Right lobe of liver (tissue), 6 donors: ENCODE results near the gene LOXL1. TPM values are rescaled to one million over a fixed set of nuclear protein-coding genes. Genes with fewer than 3 reads are reported as not detected.

Experiments used
- ATAC-seq, 4 donors: fragments of 200-7000 bp; cut with Tn5 transposase; one replicate each; pipeline ENCODE4 v1.9.1; 2020; ENCODE audit warnings: mild to moderate bottlenecking in 4 of 4, moderate library complexity in 4 of 4
- DNase-seq, 3 donors: peaks; one replicate each; pipeline ENCODE4 v3.0.0-alpha.2; 2020
- H3K27ac ChIP-seq, 3 donors: fragments of 200-600 bp; one replicate each; pipeline ENCODE4 v1.8.0; 2022
- H3K27me3 ChIP-seq, 2 donors: fragments of 200-600 bp; one replicate each; pipeline ENCODE4 v1.8.0; 2022
- H3K36me3 ChIP-seq, 4 donors: fragments of 200-600 bp; sonication (generic) in 1 of 4; one replicate each; pipeline versions ENCODE4 v1.5.1 to v1.8.0; 2017 to 2022; ENCODE audit warnings: control low read depth in 1 of 4
- H3K4me1 ChIP-seq, 4 donors: fragments of 200-600 bp; sonication (generic) in 1 of 4; one replicate each; pipeline versions ENCODE4 v1.5.1 to v1.8.0; 2017 to 2022; ENCODE audit warnings: control low read depth in 1 of 4
- H3K4me3 ChIP-seq, 3 donors: fragments of 200-600 bp; one replicate each; pipeline ENCODE4 v1.8.0; 2022
- H3K9me3 ChIP-seq, 4 donors: fragments of 200-600 bp; sonication (generic) in 1 of 4; one replicate each; pipeline versions ENCODE4 v1.5.1 to v1.8.0; 2017 to 2022; ENCODE audit warnings: control low read depth in 1 of 4
- CTCF ChIP-seq, 4 donors: fragments of 200-600 bp in 3 of 4; fragments of 450-650 bp in 1 of 4; IDR thresholded peaks; one replicate each; pipeline versions ENCODE4 v1.5.1 to v1.8.0; 2016 to 2022; ENCODE audit warnings: antibody characterized with exemption in 4 of 4, mild to moderate bottlenecking in 2 of 4
- POLR2A ChIP-seq: fragments of 450-650 bp; IDR thresholded peaks from one replicate; pipeline ENCODE4 v1.6.1; 2017; ENCODE audit warnings: antibody characterized with exemption, mild to moderate bottlenecking
- WGBS: methylation state at CpG from one replicate; pipeline ENCODE4 v1.1.6; 2018; ENCODE audit warnings: low coverage, low lambda C conversion rate; ENCODE audit not compliant: insufficient coverage; ENCODE audit errors: missing lambda C conversion rate; 5-methylcytosine and 5-hydroxymethylcytosine counted together
- intact Hi-C, 2 donors: fragments of 100-400 bp; cut with DNase I; formaldehyde crosslinking; loops; one replicate each; pipeline versions ENCODE4 v1.11.2 to v1.14.1; 2022
- total RNA-seq, 6 experiments: library from RNA; depleted of rRNA in 2 of 6; stranded (reverse); fragments of >200 nt in 2 of 6; fragmentation: NEBNext Ultra II Directional in 3 of 6; extraction: Animal tissue kit (Norgen Biotek cat#: 25700) in 3 of 6; gene quantifications; one replicate each; pipeline versions ENCODE4 v1.1.0 to v1.2.4, GENCODE V29; 2016 to 2023
- donor health status: DM: no; HTN: yes; CAD: no.
- donor health status: DM: no; HTN: no; CAD: no.
- donor health status: DM: no; HTN: no; CAD: no.
- donor health status: DM: no; HTN: yes; CAD: no.
- donor health status: DM: no; HTN: yes; CAD: no.

LOXL1 gene
- total RNA-seq, 6 experiments from 2014 or later: 0.29 to 2.3 (median 0.83) TPM

GRCh38 chr15:73892446-73893226 is 33.6 kb upstream of the LOXL1 start:
- H3K36me3 ChIP-seq: no peaks in the 10 kb centered on the region
- no peak overlapping the region for H3K4me3 ChIP-seq
- H3K27ac ChIP-seq: no peak overlapping the region
- no peaks in the 10 kb centered on the region for H3K4me1 ChIP-seq
- TF ChIP-seq POLR2A (no peak), CTCF (IDR thresholded peaks at IDR 0.05) (no peak)
- no peaks in the 10 kb centered on the region for H3K9me3 ChIP-seq
- WGBS: 71% methylated on average over 9 of the region's 13 CpGs
- intact Hi-C loops: no loop called here
- no peak for DNase-seq
- no peak for ATAC-seq
- no peaks in the 10 kb centered on the region for H3K27me3 ChIP-seq

GRCh38 chr15:73894133-73894814 is 32.0 kb upstream of the LOXL1 start:
- Histone ChIP-seq H3K9me3 (no peaks in the 10 kb centered on the region), H3K27ac (no peak overlapping the region), H3K4me1 (no peaks in the 10 kb centered on the region), H3K4me3 (no peak overlapping the region), H3K36me3 (no peaks in the 10 kb centered on the region), H3K27me3 (no peaks in the 10 kb centered on the region)
- DNase-seq (no peak), ATAC-seq (no peak)
- intact Hi-C loops: no loop called here
- no peak for TF ChIP-seq CTCF (IDR thresholded peaks at IDR 0.05)
- no peak for TF ChIP-seq POLR2A
- 33% methylated on average over 5 of the region's 12 CpGs for WGBS

GRCh38 chr15:73897441-73898261 is 28.6 kb upstream of the LOXL1 start:
- no peaks in the 10 kb centered on the region for H3K27me3 ChIP-seq
- no peak overlapping the region for H3K27ac ChIP-seq
- ATAC-seq: peak; percentile 81 to 98 (median 91)
- no peaks in the 10 kb centered on the region for H3K9me3 ChIP-seq
- H3K4me1 ChIP-seq: no peaks in the 10 kb centered on the region
- H3K4me3 ChIP-seq: no peak overlapping the region
- WGBS: 70% methylated on average over 5 of the region's 15 CpGs
- intact Hi-C loops: no loop called here
- peak; percentile 62 to 80 (median 66) for DNase-seq
- no peaks in the 10 kb centered on the region for H3K36me3 ChIP-seq
- no peak for TF ChIP-seq POLR2A
- TF ChIP-seq CTCF (IDR thresholded peaks at IDR 0.05): peak; percentile 62 to 86 (median 66)

GRCh38 chr15:73899197-73900094 is 26.8 kb upstream of the LOXL1 start:
- 85% methylated on average over 10 of the region's 15 CpGs for WGBS
- intact Hi-C loops: no loop called here
- TF ChIP-seq POLR2A (no peak), CTCF (IDR thresholded peaks at IDR 0.05) (no peak)
- Histone ChIP-seq H3K36me3 (no peaks in the 10 kb centered on the region), H3K9me3 (no peaks in the 10 kb centered on the region), H3K27ac (no peak overlapping the region), H3K27me3 (no peaks in the 10 kb centered on the region), H3K4me1 (no peaks in the 10 kb centered on the region), H3K4me3 (no peak overlapping the region)
- ATAC-seq (no peak), DNase-seq (no peak)
